Thyroid gland (tissue), 4 donors: ENCODE data around the gene DDHD1. TPM values are rescaled to one million over a fixed set of nuclear protein-coding genes. Genes with fewer than 3 reads are reported as not detected.
A peak's percentile ranks its signal among the peaks of the same experiment; 100 is the strongest.

Experiments
- DNase-seq, 2 donors: peaks; one replicate each; pipeline ENCODE4 v3.0.0-alpha.2; 2019
- H3K27ac ChIP-seq, 3 donors: fragments of 200-600 bp; sonication (generic); 1 replicate in 2 of 3; 2 replicates in 1 of 3; pipeline ENCODE4 v1.5.1; 2016 to 2019; ENCODE audit warnings: mild to moderate bottlenecking in 1 of 3, moderate library complexity in 1 of 3
- H3K27me3 ChIP-seq: fragments of 200-600 bp; sonication (generic); one replicate; pipeline ENCODE4 v1.5.1; 2019
- H3K36me3 ChIP-seq, 2 donors: fragments of 200-600 bp; sonication (generic); one replicate each; pipeline ENCODE4 v1.5.1; 2016 to 2019
- H3K4me1 ChIP-seq, 2 donors: fragments of 200-600 bp; sonication (generic); one replicate each; pipeline ENCODE4 v1.5.1; 2017 to 2019
- H3K4me3 ChIP-seq, 3 donors: fragments of 200-600 bp; sonication (generic); replicated peaks in 1 of 3; 1 replicate in 2 of 3; 2 replicates in 1 of 3; pipeline ENCODE4 v1.5.1; 2016; ENCODE audit warnings: mild to moderate bottlenecking in 1 of 3
- H3K9me3 ChIP-seq: fragments of 200-600 bp; sonication (generic); one replicate; pipeline ENCODE4 v1.5.1; 2017
- POLR2A ChIP-seq, 2 donors: fragments of 450-650 bp; IDR thresholded peaks; one replicate each; pipeline ENCODE4 v1.6.1; 2017; ENCODE audit warnings: antibody characterized with exemption in 2 of 2, mild to moderate bottlenecking in 2 of 2, moderate library complexity in 1 of 2
- WGBS, 2 donors: methylation state at CpG; one replicate each; pipeline ENCODE4 v1.1.5; 2017; 5-methylcytosine and 5-hydroxymethylcytosine counted together
- intact Hi-C: fragments of 100-400 bp; cut with DNase I; formaldehyde crosslinking; loops from one replicate; pipeline ENCODE4 v1.15.1; 2023
- total RNA-seq, 4 donors: library from RNA; depleted of rRNA; stranded (reverse); fragments of >200 nt; gene quantifications; one replicate each; pipeline ENCODE4 v1.2.3, GENCODE V29; 2016
- TF ChIP-seq, protein P1 (sequence below), 6 experiments: fragments of 200-600 bp in 3 of 6; fragments of 450-650 bp in 3 of 6; sonication (generic) in 3 of 6; IDR thresholded peaks; one replicate each; pipeline ENCODE4 v1.5.1; 2016 to 2019; ENCODE audit warnings: antibody characterized with exemption in 6 of 6, mild to moderate bottlenecking in 2 of 6, inconsistent platforms in 1 of 6, moderate library complexity in 1 of 6

The DDHD1 gene
- total RNA-seq, 4 donors from 2014 or later = 17.1 to 34.6 (median 18.5) TPM

DNA sequence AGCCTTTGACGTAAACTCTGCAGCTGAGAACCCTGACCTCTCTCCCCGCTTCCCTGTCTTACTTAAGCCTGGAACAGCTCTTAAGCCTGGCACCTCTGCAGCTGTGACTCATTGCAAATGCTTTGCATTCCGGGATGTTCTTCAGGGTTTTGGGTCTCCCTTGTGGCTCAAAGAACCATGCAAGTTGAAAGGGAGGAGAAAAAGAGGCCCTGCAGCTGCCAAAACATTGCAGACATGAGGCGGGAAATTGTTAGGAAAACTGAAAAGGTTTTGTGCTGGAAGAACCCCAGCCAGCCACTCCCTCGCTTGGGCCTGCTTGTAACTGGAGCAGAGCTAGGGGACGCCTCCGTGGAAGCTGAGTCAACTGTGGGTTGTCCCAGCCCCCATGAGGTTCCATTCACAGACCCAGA lies 142.1 kb downstream of the DDHD1 start:
- WGBS, 2 donors = 53 to 55% methylated on average over 7 of the region's 7 CpGs
- no peak for TF ChIP-seq POLR2A (IDR thresholded peaks at IDR 0.05)
- TF ChIP-seq, protein P1, sequence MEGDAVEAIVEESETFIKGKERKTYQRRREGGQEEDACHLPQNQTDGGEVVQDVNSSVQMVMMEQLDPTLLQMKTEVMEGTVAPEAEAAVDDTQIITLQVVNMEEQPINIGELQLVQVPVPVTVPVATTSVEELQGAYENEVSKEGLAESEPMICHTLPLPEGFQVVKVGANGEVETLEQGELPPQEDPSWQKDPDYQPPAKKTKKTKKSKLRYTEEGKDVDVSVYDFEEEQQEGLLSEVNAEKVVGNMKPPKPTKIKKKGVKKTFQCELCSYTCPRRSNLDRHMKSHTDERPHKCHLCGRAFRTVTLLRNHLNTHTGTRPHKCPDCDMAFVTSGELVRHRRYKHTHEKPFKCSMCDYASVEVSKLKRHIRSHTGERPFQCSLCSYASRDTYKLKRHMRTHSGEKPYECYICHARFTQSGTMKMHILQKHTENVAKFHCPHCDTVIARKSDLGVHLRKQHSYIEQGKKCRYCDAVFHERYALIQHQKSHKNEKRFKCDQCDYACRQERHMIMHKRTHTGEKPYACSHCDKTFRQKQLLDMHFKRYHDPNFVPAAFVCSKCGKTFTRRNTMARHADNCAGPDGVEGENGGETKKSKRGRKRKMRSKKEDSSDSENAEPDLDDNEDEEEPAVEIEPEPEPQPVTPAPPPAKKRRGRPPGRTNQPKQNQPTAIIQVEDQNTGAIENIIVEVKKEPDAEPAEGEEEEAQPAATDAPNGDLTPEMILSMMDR (IDR thresholded peaks at IDR 0.05) = no peak
- H3K4me3 ChIP-seq = no peak overlapping the region
- DNase-seq = peak; percentile 17 to 30
- no peaks in the 10 kb centered on the region for H3K9me3 ChIP-seq
- peak overlapping the region in 1 of 3 donors; percentile 24 for H3K27ac ChIP-seq
- intact Hi-C loops = no loop called here
- H3K4me1 ChIP-seq = no peaks in the 10 kb centered on the region
- no peaks in the 10 kb centered on the region for H3K36me3 ChIP-seq
- no peaks in the 10 kb centered on the region for H3K27me3 ChIP-seq

DNA sequence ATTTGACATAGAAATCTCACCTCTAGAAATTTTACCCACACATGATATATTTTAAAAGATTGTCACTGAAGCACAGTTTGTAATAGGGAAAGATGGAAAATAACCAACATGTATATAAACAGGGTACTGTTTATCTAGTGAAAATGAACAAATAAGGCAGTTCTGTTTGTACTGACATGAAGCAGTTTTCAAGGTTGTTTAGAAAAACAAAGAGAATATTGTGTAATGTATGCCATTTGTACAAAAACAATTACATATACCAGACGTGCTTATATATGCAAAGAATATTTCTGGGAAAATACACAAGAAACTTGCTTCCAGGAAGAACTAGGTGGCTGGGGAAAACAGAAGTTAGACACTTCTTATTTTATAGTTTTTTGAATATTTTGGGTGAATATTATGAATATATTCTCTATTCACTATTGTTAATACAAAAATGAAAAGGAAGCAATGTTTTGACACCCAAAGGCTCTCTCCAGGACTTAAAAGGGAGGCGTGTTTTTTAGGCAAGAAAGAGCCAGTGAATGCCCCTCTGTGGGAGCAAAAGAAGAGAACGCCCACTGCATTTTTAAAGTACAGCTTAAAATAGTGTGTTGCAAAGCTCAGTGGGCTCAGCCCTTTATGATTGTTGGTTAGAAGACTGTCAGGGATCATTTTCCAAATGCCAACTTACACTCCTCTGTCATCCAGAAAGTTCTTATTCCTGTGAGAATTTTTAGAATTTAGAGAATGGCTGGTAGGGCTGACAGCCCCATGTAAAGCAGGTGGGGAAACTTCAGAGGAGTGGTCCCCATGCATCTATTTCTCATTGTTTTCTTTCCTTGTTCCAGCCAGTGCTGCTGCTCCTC lies 142.7 kb downstream of the DDHD1 start:
- no peaks in the 10 kb centered on the region for H3K9me3 ChIP-seq
- no peaks in the 10 kb centered on the region for H3K27me3 ChIP-seq
- intact Hi-C loops = no loop called here
- H3K36me3 ChIP-seq = no peaks in the 10 kb centered on the region
- no peaks in the 10 kb centered on the region for H3K4me1 ChIP-seq
- WGBS, 2 donors = 73 to 83% methylated on average over 3 of the region's 3 CpGs
- H3K4me3 ChIP-seq = no peak overlapping the region
- TF ChIP-seq, protein P1 (IDR thresholded peaks at IDR 0.05) = no peak
- TF ChIP-seq POLR2A (IDR thresholded peaks at IDR 0.05) = no peak
- no peak for DNase-seq
- H3K27ac ChIP-seq = peak overlapping the region in 1 of 3 donors; percentile 24

DNA sequence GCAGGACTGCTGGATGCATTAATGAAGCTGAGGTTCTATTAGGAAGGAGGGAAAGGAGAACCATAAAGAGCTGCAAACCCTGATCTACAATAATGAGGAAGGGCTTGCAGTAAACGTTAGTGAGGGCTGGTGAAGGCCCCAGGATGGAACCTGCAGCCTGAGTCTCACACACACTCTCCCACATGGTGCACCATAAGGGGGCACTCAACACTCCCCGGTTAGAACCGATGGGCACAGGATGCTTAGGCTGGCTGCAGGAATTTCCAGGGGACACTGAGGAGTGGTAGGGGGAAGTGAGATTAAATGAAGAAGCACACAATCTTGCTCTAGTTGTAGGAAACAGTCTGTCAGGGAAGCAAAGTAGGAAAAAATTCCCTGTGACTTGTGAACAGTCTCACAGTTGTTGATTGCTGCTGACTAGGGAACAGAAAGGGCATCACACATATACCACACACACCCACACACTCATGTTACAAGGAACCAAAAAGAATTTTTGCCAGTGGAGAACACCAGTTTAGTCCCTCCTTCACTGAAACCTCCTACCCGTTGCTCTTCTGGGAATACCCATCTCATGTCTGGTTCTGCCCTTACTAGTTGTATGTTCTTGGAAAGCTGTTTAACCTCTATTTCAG lies 146.1 kb downstream of the DDHD1 start:
- no peak for DNase-seq
- H3K27me3 ChIP-seq = no peaks in the 10 kb centered on the region
- H3K36me3 ChIP-seq = no peaks in the 10 kb centered on the region
- H3K4me3 ChIP-seq = no peak overlapping the region
- H3K9me3 ChIP-seq = no peaks in the 10 kb centered on the region
- intact Hi-C loops = no loop called here
- TF ChIP-seq, protein P1 (IDR thresholded peaks at IDR 0.05) = no peak
- no peak for TF ChIP-seq POLR2A (IDR thresholded peaks at IDR 0.05)
- no peaks in the 10 kb centered on the region for H3K4me1 ChIP-seq
- WGBS, 2 donors = 54 to 72% methylated on average over 4 of the region's 4 CpGs
- H3K27ac ChIP-seq = no peak overlapping the region

DNA sequence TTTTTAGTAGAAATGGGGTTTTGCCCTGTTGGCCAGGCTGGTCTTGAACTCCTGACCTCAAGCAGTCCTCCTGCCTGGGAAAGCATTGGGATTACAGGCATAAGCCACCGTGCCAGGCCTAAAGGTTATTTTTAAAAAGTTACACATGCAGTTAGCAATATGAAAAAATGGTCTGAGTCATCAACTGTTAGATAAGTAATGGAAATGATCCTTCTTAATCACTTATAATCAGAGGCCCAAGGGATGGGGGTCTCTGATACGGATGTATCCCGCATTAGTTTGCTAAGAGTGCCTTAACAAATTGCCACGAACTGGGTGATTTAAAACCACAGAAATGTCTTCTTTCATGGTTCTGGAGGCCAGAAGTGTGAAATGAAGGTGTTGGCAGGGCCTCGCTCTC lies 148.1 kb downstream of the DDHD1 start:
- WGBS, 2 donors = 86 to 95% methylated on average over 5 of the region's 5 CpGs
- intact Hi-C loops = no loop called here
- H3K4me3 ChIP-seq = no peak overlapping the region
- no peaks in the 10 kb centered on the region for H3K4me1 ChIP-seq
- no peak overlapping the region for H3K27ac ChIP-seq
- DNase-seq = no peak
- H3K36me3 ChIP-seq = no peaks in the 10 kb centered on the region
- TF ChIP-seq POLR2A (IDR thresholded peaks at IDR 0.05) = no peak
- TF ChIP-seq, protein P1 (IDR thresholded peaks at IDR 0.05) = no peak
- no peaks in the 10 kb centered on the region for H3K9me3 ChIP-seq
- H3K27me3 ChIP-seq = no peaks in the 10 kb centered on the region

DNA sequence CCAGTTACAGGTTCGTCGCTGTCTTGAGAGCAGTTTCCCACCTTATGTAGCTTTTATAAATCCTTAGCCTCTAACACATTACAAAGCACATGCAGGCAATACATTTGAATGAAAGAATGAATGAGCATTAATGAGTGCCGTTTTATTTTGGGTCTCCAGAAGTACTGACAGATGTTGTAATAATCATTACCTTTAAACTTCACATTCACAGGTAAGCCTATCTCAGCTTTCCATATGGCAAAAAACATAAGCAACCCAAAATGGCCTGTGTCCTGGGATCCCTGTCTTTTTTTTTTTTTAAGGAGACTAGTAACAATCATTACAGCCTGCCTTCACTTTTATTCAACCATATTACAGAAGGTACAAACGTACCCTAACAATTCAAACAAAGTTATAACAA lies 149.3 kb downstream of the DDHD1 start:
- DNase-seq = no peak
- H3K9me3 ChIP-seq = no peaks in the 10 kb centered on the region
- WGBS, 2 donors = 89 to 91% methylated on average over 4 of the region's 4 CpGs
- H3K4me3 ChIP-seq = no peak overlapping the region
- no peaks in the 10 kb centered on the region for H3K36me3 ChIP-seq
- H3K27ac ChIP-seq = no peak overlapping the region
- intact Hi-C loops = no loop called here
- TF ChIP-seq, protein P1 (IDR thresholded peaks at IDR 0.05) = no peak
- TF ChIP-seq POLR2A (IDR thresholded peaks at IDR 0.05) = no peak
- no peaks in the 10 kb centered on the region for H3K4me1 ChIP-seq
- H3K27me3 ChIP-seq = no peaks in the 10 kb centered on the region
